GM19395 (cell line): ENCODE measurements around the gene PNPO.
"Not testable (repeated sequence)": the region's sequence is repeated elsewhere in the genome, so short reads cannot be mapped to it uniquely, and the experiment has no call there.

ENCODE experiments used
- ATAC-seq: cut with Tn5 transposase; IDR thresholded peaks from one replicate; pipeline ENCODE4 v1.9.1; 2021; ENCODE audit warnings: mild to moderate bottlenecking, moderate library complexity; ENCODE audit not compliant: unreplicated experiment

The PNPO gene

GRCh38 chr17:47970725-47971499, 29.5 kb downstream of the PNPO start, which contains the start of gene CDK5RAP3:
Gene CDK5RAP3 (plus strand): TSS chr17:47971113. CDS start chr17:47971147, 34 bp downstream.
- ATAC-seq = peak; percentile 96

GRCh38 chr17:47973541-47973940, 32.2 kb downstream of the PNPO start:
- no peak for ATAC-seq

DNA sequence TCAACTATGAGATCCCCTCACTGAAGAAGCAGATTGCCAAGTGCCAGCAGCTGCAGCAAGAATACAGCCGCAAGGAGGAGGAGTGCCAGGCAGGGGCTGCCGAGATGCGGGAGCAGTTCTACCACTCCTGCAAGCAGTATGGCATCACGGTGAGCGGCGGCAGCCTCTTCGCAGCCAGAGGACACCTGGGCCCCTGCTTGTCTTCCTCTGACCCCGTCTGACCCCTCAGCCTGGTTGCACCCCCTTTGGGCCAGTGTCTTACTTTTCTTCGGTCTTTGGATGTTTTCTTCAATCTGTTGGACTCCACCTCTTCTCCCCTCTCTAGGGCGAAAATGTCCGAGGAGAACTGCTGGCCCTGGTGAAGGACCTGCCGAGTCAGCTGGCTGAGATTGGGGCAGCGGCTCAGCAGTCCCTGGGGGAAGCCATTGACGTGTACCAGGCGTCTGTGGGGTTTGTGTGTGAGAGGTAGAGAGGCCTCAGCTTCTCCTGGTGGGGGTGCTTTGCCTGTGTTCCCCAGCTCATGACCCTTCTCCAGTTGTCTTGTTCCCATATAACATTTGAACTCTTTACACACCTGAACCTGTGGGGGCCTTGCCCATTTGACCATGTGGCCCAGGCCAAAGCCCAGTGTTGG, 33.9 kb downstream of the PNPO start:
- ATAC-seq = no peak

GRCh38 chr17:47975823-47976205, 34.4 kb downstream of the PNPO start:
- no peak for ATAC-seq

- no peak for ATAC-seq
Measured at GRCh38 chr17:47978324-47978723, 37.0 kb downstream of the PNPO start.

GRCh38 chr17:47980541-47980940, 39.2 kb downstream of the PNPO start:
- ATAC-seq = no peak

GRCh38 chr17:47981462-47981861, 40.1 kb downstream of the PNPO start:
- no peak for ATAC-seq

DNA sequence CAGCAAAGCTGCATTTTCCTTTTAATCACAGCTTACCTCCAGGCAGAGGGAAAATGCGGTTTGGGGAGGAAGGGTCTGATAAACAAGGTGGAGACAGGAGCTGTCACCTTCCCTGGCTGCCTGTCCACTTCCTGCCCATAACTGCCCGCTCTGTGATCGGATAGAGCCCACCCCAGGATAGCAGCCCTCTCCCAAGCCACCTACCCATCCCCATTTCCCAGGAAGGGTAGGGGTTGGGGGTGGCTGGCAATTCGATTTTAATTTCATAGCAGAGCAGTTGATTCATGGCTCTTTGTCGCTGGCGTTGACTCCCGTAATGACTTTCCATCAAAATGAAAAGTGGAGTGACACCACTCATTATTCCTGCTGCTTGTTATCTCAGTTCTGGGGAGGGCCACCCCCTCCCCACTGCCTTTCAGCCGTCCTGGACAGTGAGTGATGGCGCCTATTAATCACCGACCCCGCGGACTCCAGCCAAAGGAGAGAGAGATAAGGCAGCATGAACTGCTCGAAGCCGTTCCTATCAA, 40.8 kb downstream of the PNPO start:
- ATAC-seq = no peak

- ATAC-seq = no peak
Measured at GRCh38 chr17:47982645-47983390, 41.4 kb downstream of the PNPO start.

DNA sequence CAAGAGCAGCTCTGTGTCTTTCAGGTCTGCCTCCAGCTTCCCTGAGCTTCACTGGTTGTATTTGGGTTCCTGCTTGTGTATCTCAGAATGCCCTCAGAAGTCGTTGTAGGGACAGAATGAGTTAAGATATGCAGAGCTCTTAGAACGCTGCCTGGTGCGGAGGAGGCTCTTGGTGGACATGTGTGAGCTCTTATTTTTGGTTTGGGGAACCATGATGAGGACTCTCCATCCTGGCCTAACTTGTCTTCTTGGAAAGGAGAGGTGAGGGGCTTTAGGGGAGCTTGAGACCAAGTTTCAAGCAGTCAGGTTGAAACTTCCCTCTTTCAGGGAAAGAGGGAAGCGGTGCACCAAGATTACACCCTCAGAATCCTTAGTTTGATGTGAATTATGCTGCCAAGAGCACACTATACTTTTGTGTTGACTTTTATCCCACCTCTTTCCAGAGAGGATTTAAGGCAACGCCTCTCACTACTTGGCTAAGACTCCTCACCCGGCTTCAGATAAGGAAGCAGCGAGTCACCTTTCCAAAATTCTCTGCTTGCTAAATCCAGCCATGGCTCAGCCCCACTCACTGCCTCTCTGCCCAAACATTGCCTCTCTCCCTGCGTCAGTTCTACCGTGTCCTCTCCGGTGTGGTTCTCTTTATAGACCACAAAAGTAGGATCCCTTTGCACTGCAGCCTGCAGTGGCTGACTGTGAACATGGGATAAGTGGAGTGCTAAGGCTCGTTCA, 42.3 kb downstream of the PNPO start:
- ATAC-seq = no peak

- no peak for ATAC-seq
Measured at GRCh38 chr17:47986520-47986919, 45.1 kb downstream of the PNPO start.

DNA sequence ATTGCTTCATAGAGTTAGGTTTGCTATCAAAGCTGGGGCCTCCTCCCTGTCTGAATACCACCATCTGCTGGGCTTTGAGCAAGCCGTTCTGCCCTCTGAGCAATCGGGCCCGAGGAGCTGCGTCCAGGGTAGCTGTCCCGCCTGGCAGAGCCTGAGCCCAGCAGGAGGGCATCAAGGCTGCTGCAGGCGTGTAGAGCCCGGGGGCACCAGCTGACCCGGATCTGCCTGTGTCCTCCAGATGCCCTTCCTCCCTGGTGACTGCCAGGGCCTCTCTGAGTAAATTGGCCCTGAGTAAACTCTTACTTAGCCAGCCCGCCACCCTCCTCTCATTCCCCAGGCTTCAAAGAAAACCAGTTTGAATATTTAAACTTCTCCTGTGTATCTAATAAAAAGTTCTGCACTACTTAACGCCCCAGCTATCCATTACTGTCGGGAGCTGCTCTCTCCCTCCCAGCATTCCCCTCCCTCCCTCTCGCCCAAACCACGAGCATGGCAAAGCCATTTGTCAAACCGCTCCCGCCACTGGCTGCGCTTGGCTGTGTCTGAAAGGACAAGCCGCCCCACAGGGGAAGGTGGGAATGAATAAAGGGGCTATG, 46.0 kb downstream of the PNPO start:
- no peak for ATAC-seq

DNA sequence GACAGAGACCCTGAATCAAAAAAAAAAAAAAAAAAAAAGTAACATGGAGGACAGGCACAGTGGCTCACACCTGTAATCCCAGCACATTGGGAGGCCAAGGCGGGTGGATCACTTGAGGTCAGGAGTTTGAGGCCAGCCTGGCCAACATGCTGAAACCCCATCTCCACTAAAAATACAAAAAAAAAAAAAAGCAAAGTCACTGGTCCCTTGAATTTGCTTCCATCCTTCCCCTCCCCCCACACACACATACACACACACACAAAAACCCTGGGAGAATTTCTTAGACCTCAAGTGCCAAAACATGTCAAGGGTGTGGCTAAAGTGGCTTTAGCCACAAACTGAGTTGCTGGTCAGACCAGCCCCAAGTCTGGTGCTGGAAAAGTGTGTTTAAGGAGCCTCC, 47.1 kb downstream of the PNPO start:
- ATAC-seq = not testable (repeated sequence)

DNA sequence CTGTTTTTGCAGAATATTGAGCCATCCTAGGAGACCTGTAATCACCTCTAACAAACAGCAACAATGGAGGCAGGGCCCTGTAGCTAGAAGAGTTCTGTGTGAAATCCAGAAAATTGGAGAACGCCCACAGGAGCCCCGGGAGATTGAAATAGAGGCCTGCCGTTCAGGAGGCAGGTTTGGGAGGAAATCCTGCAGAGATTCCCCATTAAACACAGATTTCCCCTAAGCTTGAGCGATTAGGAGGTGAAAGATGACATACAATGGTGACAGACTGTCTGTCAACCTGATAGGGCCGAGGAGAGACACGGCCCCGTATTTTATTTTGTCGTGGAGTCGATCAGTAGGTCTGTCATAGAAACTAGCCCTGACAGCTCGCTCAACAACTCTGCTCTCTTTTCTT, 47.8 kb downstream of the PNPO start:
- no peak for ATAC-seq

- no peak for ATAC-seq
Measured at GRCh38 chr17:47989700-47990099, 48.3 kb downstream of the PNPO start.

DNA sequence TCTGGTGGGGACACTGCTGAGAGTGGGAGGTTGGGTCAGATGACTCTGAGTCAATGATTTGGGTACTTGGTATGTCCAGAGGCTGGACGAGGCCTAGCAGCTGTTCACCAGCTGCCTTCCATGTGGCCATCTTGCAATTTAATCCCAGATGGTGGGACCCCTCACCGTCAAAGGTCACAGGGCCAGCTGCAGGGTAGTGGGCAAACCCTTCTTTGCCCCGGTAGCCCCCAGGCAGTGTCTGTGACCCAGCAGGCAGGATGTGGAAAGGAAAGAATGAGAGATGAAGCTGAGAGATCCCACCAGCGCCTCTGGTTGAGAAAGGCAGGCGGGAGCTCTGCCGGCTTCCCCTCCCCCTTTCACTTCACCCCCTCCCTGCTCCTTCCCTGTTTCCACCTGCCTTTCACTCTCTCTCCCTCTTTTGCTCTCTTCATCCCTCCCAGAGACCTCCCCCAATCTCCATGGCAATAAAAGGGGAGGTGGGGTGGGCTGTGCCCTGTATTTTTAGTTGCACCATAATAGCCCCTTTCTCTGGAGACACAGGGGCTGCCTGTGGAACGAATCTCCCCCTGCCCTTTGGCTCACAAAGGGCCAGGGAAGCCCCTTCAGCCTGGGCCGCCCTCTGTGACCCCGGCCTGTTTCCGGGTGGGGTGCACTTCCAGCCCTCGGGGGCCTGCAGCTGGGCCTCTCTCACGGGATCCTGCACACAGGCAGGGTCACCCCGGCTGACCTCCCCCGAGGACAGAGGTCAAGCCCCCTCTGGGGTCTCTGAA, 49.8 kb downstream of the PNPO start:
- no peak for ATAC-seq

GRCh38 chr17:47992216-47992615, 50.8 kb downstream of the PNPO start:
- ATAC-seq = no peak

DNA sequence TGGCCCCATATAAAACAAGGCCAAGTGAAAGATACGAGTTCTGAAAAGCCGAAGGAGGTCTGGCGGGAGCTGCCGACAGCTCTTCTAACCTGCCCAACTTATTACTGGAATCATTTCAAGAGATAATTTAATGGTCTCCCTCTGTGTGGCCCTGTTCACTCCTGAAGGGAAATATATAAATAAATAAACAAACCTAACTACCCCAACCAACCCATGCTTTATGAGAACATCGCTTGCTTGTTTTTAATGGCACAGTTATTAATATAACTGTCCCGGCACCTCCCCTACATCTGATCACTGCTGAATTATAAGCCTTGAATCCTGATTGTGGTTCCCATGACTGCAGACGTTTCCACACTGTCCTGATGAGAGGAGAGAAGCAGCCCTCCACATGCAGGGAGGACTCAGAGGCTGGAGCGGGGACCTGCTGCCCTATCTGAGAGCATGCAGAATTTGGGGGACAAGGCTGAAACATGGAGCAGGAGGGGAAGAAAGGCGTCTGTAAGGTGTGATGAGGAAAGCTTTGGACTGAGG, 51.7 kb downstream of the PNPO start:
- ATAC-seq = no peak

DNA sequence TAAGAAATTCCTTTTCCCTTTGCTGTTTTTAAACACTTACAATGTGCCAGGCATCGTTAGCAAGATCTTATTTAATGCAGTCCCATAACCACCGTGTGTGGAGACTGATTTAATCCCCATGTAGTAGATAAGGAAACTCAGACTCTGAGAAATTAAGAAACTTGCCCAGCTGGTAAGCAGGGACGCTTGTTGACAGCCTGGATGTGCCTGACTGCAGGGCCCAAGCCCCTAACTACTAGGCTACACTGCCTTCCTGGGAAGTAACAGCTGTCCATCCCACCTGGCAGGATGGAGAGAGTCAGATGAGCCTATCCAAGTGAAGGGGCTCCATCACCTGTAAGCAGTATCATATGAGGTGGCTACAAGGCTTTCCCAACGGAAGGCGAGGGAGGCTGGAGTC, 52.6 kb downstream of the PNPO start:
- no peak for ATAC-seq

GRCh38 chr17:47994724-47995123, 53.4 kb downstream of the PNPO start:
- ATAC-seq = no peak
